Neural progenitor cell (in vitro differentiated cells): ENCODE data around the gene GCK. TPM values are rescaled to one million over a fixed set of nuclear protein-coding genes. Genes with fewer than 3 reads are reported as not detected.

Source experiments
- DNase-seq: peaks from one replicate; pipeline ENCODE4 v3.0.0-alpha.2; 2016; ENCODE audit warnings: low spot score
- H2AFZ ChIP-seq: fragments of 200-600 bp; sonication (generic); replicated peaks from 2 replicates; pipeline ENCODE4 v1.6.1; 2016; ENCODE audit warnings: antibody characterized with exemption
- H3F3A ChIP-seq: fragments of 200-600 bp; sonication (generic); 2 replicates; pipeline ENCODE4 v1.6.1; 2016; ENCODE audit warnings: antibody characterized with exemption, low read depth
- H3K27ac ChIP-seq: fragments of 200-600 bp; sonication (generic); 2 replicates; pipeline ENCODE4 v1.5.1; 2016; ENCODE audit warnings: mild to moderate bottlenecking
- H3K27me3 ChIP-seq: fragments of 200-600 bp; sonication (generic); 2 replicates; pipeline ENCODE4 v1.6.1; 2016; ENCODE audit warnings: mild to moderate bottlenecking, moderate library complexity
- H3K36me3 ChIP-seq: fragments of 200-600 bp; sonication (generic); 2 replicates; pipeline ENCODE4 v1.5.1; 2016
- H3K4me1 ChIP-seq: fragments of 200-600 bp; sonication (generic); 2 replicates; pipeline ENCODE4 v1.6.1; 2016; ENCODE audit warnings: mixed run types
- H3K4me2 ChIP-seq: fragments of 200-600 bp; sonication (generic); 2 replicates; pipeline ENCODE4 v1.6.1; 2016
- H3K4me3 ChIP-seq: fragments of 200-600 bp; sonication (generic); 2 replicates; pipeline ENCODE4 v1.5.1; 2016
- H3K79me2 ChIP-seq: fragments of 200-600 bp; sonication (generic); 2 replicates; pipeline ENCODE4 v1.6.1; 2016; ENCODE audit warnings: low read depth
- H3K9ac ChIP-seq: fragments of 200-600 bp; sonication (generic); 2 replicates; pipeline ENCODE4 v1.6.1; 2016
- H3K9me3 ChIP-seq: fragments of 200-600 bp; sonication (generic); 2 replicates; pipeline ENCODE4 v1.5.1; 2016; ENCODE audit warnings: low read depth
- H4K20me1 ChIP-seq: fragments of 200-600 bp; sonication (generic); 2 replicates; pipeline ENCODE4 v1.6.1; 2016; ENCODE audit warnings: low read depth
- H3K27ac Mint-ChIP-seq: 3 replicates; pipeline ENCODE4 v1.8.0; 2021; ENCODE audit warnings: mixed read lengths
- H3K27me3 Mint-ChIP-seq: 2 replicates; pipeline ENCODE4 v1.8.0; 2022; ENCODE audit warnings: low read depth, mild to moderate bottlenecking, inconsistent platforms, moderate library complexity, mixed read lengths; ENCODE audit not compliant: insufficient read depth
- H3K36me3 Mint-ChIP-seq: 3 replicates; pipeline ENCODE4 v1.8.0; 2021; ENCODE audit warnings: mixed read lengths
- H3K4me1 Mint-ChIP-seq: 3 replicates; pipeline ENCODE4 v1.8.0; 2021; ENCODE audit warnings: mixed read lengths
- H3K4me3 Mint-ChIP-seq: 3 replicates; pipeline ENCODE4 v1.8.0; 2021; ENCODE audit warnings: mild to moderate bottlenecking, moderate library complexity, mixed read lengths
- H3K9me3 Mint-ChIP-seq: 3 replicates; pipeline ENCODE4 v1.8.0; 2020; ENCODE audit warnings: mixed read lengths
- CTCF ChIP-seq: fragments of 200-600 bp; sonication (generic); IDR thresholded peaks from 2 replicates; pipeline ENCODE4 v1.5.1; 2017; ENCODE audit warnings: antibody characterized with exemption, mild to moderate bottlenecking
- EZH2 ChIP-seq: fragments of 200-600 bp; sonication (generic); IDR thresholded peaks from 2 replicates; pipeline ENCODE4 v1.6.1; 2017; ENCODE audit warnings: antibody characterized with exemption, mild to moderate bottlenecking, moderate library complexity
- EZH2phosphoT487 ChIP-seq: fragments of 200-600 bp; sonication (generic); IDR thresholded peaks from 2 replicates; pipeline ENCODE4 v1.6.1; 2017; ENCODE audit warnings: antibody characterized with exemption
- total RNA-seq: library from RNA; depleted of rRNA; stranded (reverse); fragments of >200 nt; gene quantifications from 2 replicates; pipeline ENCODE4 v1.2.3, GENCODE V29; 2015; ENCODE audit warnings: low replicate concordance

GCK gene
- total RNA-seq, 1 donor from 2014 or later: not detected

DNA sequence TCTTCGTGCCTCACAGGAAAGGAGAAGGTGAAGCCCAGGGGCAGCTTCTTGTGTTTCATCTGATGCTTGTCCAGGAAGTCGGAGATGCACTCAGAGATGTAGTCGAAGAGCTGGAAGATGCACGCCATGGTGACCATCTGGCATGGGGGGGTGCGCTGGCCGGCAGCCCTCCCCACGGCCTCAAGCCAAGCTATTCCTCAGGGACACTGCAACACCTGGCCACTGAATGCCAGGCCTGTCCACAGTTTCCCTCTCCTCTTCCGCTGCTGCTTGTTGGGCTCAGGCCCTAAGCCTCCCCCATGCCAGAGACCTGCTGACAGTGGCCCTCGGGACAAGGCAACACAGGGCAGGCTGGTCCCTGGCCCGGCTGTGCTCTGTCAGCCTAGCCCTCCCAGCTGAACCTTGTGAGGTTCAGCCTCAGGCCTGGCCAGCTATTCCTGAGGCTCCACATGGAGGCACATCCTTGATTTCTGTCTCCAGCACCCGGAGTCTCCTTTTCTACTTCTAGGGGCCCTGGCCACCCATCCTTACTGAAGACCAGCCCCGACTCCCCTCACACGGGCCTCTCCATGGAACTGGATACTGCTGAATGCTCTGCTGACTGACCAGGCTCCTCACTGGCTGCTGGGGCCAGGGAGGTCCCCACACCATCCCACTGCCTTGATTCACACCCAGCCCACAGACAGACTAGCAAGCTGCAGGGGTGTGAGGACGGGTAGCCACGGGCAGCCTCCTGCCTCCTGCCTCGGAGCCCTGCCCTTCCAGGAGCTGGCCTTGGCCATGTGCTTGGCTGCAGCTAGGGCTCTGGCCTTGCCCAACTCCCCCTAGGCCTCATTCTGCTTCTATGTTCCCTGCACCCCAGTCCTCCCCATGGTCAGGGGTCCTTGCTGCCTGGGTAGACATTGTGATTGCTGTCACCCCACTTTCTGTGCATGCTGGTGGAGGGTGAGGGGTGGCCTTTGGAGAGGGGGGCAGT is 38.0 kb downstream of the GCK start:
- Histone ChIP-seq H4K20me1 (no peaks in the 10 kb centered on the region), H3F3A (peaks cover 8% of the 10 kb centered on the region), H3K27ac (no peak overlapping the region), H2AFZ (no peak overlapping the region), H3K79me2 (no peaks in the 10 kb centered on the region), H3K27me3 (peaks cover 11% of the 10 kb centered on the region), H3K4me2 (no peak overlapping the region), H3K9ac (no peak overlapping the region), H3K36me3 (no peaks in the 10 kb centered on the region), H3K4me3 (no peak overlapping the region), H3K4me1 (peaks cover 17% of the 10 kb centered on the region), H3K9me3 (no peaks in the 10 kb centered on the region)
- peaks cover 10% of the 10 kb centered on the region for H3K4me1 Mint-ChIP-seq
- H3K27ac Mint-ChIP-seq: no peak overlapping the region
- H3K27me3 Mint-ChIP-seq: peaks cover 9% of the 10 kb centered on the region
- no peak for TF ChIP-seq EZH2
- TF ChIP-seq EZH2phosphoT487: no peak
- no peak for TF ChIP-seq CTCF
- no peaks in the 10 kb centered on the region for H3K36me3 Mint-ChIP-seq
- no peak for DNase-seq
- no peak overlapping the region for H3K4me3 Mint-ChIP-seq
- H3K9me3 Mint-ChIP-seq: no peaks in the 10 kb centered on the region

DNA sequence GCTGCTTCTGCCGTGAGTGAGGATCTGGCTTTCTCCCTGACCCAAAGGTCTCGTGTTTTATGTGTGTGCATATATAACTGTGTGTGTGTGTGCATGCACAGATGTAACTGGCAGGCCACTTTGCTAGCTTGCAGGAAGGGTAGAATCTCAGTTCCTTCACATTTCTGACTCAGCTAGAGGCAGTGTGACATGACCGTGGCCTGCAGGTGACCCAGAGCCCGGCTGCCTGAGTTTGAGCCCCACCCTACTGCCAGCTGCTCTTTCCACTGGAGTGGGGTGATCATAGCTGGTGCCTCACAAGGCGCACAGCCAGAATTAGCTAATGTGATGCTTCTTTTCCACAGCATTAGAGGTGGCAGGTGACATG is 38.8 kb downstream of the GCK start:
- Histone ChIP-seq H3K27ac (no peak overlapping the region), H3K4me1 (peaks cover 17% of the 10 kb centered on the region), H3K36me3 (no peaks in the 10 kb centered on the region), H2AFZ (no peak overlapping the region), H3K9ac (no peak overlapping the region), H3F3A (peaks cover 8% of the 10 kb centered on the region), H3K27me3 (peaks cover 19% of the 10 kb centered on the region), H3K4me2 (no peak overlapping the region), H4K20me1 (no peaks in the 10 kb centered on the region), H3K4me3 (no peak overlapping the region), H3K9me3 (no peaks in the 10 kb centered on the region), H3K79me2 (no peaks in the 10 kb centered on the region)
- TF ChIP-seq EZH2 (no peak), CTCF (no peak), EZH2phosphoT487 (no peak)
- H3K4me3 Mint-ChIP-seq: no peak overlapping the region
- no peaks in the 10 kb centered on the region for H3K9me3 Mint-ChIP-seq
- H3K27ac Mint-ChIP-seq: no peak overlapping the region
- peaks cover 10% of the 10 kb centered on the region for H3K4me1 Mint-ChIP-seq
- DNase-seq: no peak
- H3K36me3 Mint-ChIP-seq: no peaks in the 10 kb centered on the region
- H3K27me3 Mint-ChIP-seq: peaks cover 9% of the 10 kb centered on the region

DNA sequence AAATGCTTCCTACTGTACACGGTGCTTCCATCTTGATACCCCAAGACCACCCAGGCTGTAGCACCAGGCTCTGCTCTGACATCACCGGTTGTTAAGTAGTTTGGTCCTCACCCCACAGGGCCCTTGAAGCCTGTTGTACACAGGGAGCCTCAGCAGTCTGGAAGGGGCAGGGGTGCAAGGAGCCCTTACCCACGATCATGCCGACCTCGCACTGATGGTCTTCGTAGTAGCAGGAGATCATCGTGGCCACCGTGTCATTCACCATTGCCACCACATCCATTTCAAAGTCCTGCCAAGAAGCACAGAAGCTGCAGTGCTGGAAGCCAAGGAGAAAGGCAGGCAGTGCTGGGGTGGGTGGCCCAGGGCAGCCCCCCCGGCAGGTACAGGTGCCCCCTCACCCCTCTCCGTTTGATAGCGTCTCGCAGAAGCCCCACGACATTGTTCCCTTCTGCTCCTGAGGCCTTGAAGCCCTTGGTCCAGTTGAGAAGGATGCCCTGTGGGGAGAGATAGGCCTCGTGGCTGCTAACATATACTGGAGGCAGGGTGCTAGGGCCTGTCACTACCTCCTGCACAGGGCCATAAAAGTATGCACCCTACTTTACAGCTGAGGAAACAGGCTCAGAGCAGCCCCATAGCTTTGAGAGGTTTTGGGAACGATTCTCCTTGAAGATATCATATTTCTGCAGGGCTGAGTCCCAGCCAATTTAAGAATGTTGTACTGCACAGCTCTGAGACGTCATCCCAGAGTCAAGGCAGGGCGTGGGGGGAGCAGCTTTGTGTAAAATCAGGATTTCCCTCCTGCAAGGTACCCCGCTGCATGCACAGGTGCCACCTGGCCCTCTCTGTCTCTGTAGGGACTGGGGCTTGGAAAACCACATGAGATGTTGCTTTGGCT is 39.4 kb downstream of the GCK start:
- Histone ChIP-seq H3K4me1 (peaks cover 17% of the 10 kb centered on the region), H3K4me3 (no peak overlapping the region), H3K27me3 (peaks cover 25% of the 10 kb centered on the region), H3K36me3 (no peaks in the 10 kb centered on the region), H3K79me2 (no peaks in the 10 kb centered on the region), H3K9me3 (no peaks in the 10 kb centered on the region), H3K9ac (no peak overlapping the region), H4K20me1 (no peaks in the 10 kb centered on the region), H3F3A (peaks cover 8% of the 10 kb centered on the region), H3K27ac (no peak overlapping the region), H3K4me2 (no peak overlapping the region), H2AFZ (no peak overlapping the region)
- no peak overlapping the region for H3K4me3 Mint-ChIP-seq
- DNase-seq: no peak
- H3K4me1 Mint-ChIP-seq: peaks cover 14% of the 10 kb centered on the region
- H3K27ac Mint-ChIP-seq: no peak overlapping the region
- peaks cover 11% of the 10 kb centered on the region for H3K27me3 Mint-ChIP-seq
- no peaks in the 10 kb centered on the region for H3K36me3 Mint-ChIP-seq
- TF ChIP-seq EZH2 (no peak), EZH2phosphoT487 (no peak), CTCF (no peak)
- no peaks in the 10 kb centered on the region for H3K9me3 Mint-ChIP-seq
